ENCODE measurements around the gene MMADHC. TPM values are rescaled to one million over a fixed set of nuclear protein-coding genes. Genes with fewer than 3 reads are reported as not detected.
A peak's percentile ranks its signal among the peaks of the same experiment; 100 is the strongest.
"Not testable (repeated sequence)": the region's sequence is repeated elsewhere in the genome, so short reads cannot be mapped to it uniquely, and the experiment has no call there.

Gene MMADHC
- polyA plus RNA-seq, 10 donors = 80.4 to 130 (median 104) TPM

DNA sequence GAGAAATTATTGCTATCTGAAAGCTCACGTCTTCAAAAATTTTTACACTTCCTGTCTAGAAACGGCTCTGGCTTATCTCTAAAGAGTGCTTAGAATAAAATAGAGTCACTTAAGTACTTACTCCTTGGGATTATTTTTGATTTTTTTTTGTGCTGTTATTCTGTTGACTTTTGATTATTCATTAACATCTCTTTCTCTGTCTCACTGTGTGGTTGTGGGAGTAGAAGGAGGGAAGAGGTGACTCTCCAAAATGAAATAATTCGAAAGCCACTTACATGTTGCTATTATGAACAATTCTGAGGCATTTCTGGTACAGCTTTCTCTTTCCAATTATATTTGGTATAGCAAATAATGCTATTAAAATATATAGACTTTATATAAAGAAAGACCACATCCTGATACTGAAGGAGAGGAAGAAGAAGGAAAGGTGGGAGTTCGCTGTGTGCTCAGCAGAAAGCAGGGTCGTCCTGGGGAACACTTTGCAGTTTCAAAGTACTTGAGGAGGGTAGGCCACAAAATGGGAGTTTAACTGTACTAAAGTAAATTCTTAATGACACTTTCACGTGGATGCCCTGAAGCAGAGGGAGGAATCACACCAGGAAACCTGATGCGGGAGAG, 9.6 kb upstream of the MMADHC start:
- no peak for DNase-seq

DNA sequence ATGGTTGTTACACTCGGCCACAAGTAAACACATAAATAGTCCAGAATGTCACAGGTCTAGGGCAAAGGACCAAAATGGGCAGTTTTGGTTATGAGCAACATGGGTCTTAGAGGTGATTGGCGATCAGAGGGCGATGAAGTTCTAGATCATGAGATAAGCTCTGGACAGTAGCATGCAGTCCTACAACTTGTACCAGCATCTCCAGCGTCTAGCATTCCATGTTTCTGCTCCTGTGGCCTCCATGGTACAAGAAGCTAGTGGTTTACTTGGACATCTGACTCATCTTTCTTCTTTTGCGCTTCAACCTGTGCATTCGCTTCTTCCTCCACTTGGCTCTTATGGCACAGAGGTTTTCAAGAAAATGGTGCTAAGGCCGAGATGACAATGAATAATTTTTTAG, 8.9 kb upstream of the MMADHC start:
- DNase-seq = no peak

GRCh38 chr2:149595056-149595963, 7.7 kb upstream of the MMADHC start:
- no peak for DNase-seq

DNA sequence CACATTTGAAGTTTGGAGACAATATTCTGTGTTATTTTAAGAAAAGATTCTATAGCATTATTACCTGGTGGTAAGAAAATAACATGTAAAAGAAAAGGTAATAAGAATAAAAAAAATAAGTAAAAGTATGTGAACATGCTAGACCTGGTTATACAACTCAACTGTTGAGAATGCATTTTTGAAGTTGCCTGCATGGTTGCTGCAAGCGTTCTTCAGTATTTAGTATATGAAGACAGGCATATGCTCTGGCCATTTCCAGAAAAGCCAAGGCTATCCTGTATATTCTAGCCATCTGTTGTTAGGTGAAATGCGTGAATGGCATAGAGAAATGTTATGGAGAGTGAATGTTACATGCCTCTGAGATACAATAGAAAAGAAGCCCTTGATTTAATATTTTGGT, 6.8 kb upstream of the MMADHC start:
- DNase-seq = no peak

GRCh38 chr2:149587950-149588487, 444 bp upstream of the MMADHC start:
- no peak for DNase-seq

DNA sequence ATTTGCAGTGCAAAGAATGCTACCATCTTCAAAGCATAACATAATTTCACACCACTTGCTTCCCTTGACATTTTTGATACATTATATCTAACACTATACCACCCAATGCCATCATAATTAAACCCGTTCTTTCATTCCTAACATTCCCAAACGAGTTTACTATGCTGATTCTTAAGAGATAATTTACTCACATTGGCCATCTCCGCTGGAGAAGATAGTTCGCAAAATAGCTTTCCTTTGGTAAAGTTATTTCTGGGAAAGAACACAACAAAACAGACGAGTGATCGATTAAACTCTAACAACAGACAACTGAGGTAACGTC, 716 bp downstream of the MMADHC start:
- no peak for DNase-seq

- DNase-seq = no peak
These were observed 1.5 kb downstream of the MMADHC start for GRCh38 chr2:149586063-149586462.

DNA sequence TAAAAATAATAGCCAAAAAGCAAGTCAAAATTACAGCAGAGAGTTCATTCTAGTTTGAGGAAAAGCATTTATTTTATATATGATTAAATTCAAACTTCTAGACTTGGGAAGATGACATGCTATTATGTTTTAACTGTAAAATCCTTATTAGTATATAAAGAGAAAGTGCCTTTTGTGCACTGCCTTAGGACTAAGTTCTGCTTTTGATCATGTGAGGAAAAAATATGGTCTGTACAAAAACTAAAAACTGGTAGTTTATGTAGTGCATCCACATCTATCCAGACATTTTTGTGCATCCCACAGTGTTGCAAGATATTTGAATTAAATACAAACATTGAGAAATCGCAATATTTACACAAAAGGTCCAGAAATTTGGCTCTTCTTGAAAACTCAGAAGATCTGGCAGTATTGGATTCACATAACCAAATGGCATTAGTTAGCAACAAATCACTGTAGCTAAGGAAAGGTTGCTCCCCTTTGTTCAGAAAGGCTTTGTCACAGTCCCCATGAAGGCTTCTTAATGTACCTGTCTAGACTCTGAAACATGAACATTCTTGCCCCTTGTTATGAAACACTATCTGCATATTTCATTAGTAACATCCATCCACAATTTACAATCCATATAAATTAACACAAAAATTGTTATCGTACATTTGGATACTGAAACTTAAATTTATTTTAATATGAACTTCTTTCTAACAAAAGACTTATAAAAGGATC, 2.2 kb downstream of the MMADHC start:
- DNase-seq = no peak

GRCh38 chr2:149579972-149580882, 7.3 kb downstream of the MMADHC start:
- DNase-seq = peak in 1 of 3 donors; percentile 56

DNA sequence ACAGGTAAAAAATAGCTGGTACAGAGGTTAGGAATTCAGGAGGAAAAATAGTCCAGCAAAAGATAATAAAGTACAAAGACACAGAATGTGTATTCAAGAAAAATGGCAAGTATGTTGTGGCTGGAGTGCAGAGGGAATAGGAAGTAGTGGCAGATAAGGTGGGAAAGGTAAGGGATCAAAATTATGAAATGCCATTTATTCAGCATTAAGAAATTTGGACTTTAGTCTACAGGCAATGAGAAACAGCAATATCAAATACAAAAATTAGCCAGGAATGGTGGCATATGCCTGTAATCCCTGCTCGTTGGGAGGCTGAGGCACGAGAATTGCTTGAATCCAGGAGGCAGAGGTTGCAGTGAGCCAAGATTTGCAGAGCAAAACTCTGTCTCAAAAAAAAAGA, 10.3 kb downstream of the MMADHC start:
- no peak for DNase-seq

- no peak for DNase-seq
These were observed 11.8 kb downstream of the MMADHC start for GRCh38 chr2:149575752-149576151.

DNA sequence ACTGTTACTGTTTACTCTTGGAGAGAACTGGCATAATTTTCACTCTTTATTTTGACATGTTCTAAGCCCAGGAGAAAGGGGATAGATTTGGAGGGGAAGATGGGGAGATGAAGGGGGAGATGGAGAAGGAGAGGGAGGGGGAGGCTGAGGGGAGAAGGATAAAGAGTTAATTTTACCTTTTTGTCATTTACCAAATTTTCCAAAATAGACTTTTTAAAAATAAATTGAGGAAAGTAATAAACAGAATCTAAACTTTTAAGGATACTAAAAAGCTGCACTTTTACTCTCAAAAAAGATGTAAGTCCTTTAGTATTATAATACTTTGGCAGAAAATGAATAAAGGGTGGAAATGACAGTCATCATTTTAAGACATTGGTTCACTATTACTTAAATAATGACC, 12.3 kb downstream of the MMADHC start:
- no peak for DNase-seq

GRCh38 chr2:149573760-149574159, 13.8 kb downstream of the MMADHC start:
- DNase-seq = no peak

- no peak for DNase-seq
These were observed 15.2 kb downstream of the MMADHC start for GRCh38 chr2:149572102-149572953.

DNA sequence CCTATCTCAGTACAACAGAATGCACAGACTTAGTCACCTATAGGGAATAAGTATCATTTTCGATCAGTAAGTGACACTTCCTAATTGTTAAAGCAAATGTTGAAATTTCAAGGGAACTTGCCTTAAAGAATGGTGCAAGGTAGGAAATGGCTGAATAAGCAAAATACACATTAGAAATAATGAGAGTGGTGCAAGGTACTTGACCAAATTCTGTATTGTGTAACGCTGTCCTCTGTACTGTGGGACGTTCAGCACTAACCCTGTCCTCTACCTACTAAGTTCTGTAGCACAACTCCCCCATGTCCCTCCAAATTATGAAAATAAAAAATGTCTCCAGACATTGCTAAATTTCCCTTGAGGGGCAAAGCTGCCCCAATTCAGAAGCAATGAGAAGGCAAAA, 19.4 kb downstream of the MMADHC start:
- no peak for DNase-seq

GRCh38 chr2:149566652-149567051, 20.9 kb downstream of the MMADHC start:
- no peak for DNase-seq

DNA sequence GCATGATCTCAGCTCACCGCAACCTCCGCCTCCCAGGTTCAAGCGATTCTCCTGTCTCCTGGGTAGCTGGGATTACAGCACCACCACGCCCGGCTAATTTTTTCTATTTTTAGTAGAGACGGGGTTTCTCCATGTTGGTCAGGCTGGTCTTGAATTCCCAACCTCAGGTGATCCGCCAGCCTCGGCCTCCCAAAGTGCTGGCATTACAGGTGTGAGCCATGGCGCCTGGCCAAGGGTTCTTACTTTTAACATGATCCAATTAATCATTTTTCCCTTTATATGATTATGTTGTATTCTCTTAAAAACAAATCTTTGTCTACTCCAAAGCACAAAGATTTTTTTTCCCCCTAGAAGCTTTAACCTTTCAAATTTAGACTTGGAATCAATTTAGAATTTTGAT, 21.9 kb downstream of the MMADHC start:
- DNase-seq = not testable (repeated sequence)

- DNase-seq = no peak
These were observed 22.6 kb downstream of the MMADHC start for GRCh38 chr2:149564983-149565382.

GRCh38 chr2:149564097-149564496, 23.5 kb downstream of the MMADHC start:
- no peak for DNase-seq

DNA sequence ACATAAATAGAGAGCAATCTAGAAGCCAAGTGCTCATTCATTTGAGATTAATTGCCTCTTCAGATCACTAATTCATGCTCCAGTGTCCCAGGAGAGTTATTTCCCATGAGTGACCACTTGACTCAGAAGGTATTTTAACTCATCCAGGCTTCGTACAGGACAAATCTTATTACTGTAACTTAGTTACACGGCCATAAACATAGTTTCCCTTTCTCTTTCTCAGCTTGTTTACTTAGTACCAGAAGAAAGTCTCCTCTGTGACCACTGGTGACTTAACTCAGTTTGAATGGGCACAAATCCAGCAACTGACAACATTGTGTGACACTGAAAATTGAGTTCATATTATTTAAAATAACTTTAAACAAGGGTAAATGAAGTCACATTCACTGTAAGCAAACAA, 25.3 kb downstream of the MMADHC start:
- DNase-seq = no peak

All from muscle of back (tissue), 11 donors.